ENCODE measurements around the gene GRIK3.

DNA sequence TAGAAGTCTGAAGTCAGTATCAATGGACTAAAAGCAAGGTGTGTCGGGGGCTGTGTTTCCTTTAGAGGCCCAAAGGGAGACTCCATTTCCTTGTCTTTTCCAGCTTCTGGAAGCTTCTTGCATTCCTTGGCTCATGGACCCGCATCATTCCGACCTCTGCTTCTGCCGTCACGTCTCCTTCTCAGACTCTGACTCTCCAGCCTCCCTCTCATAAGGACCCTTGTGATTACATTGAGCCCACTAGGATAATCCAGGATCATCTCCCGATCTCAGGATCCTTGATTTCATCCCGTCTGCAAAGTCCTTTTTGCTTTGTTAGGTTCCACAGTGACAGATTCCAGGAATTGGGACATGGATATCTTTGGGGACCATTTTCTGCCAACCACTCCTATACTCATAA, 285.8 kb downstream of the GRIK3 start:
- TF ChIP-seq CTCF (IDR thresholded peaks at IDR 0.05) (no peak), POLR2A (IDR thresholded peaks at IDR 0.05) (no peak)
